ENCODE data around the gene METTL13.

Gene METTL13

DNA sequence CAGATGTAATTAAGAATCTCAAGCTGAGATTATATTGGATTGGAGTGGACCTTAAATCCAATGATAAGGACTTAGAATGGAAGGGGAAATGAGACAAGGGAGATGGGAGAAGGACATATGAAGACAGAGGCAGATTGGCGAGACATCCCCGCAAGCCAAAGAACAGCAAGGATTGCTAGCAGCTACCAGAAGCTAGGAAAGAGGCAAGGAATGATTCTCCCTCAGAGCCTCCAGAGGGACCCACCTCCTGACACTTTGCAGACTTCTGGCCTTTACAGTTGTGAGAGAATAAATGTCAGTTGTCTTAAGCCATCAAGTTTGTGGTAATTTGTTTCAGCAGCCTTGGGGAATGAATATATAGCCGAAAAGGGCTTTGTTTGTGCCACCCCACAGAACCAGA is 20.7 kb downstream of the METTL13 start:
- DNase-seq (ENCODE audit: low read depth), result no peak

DNA sequence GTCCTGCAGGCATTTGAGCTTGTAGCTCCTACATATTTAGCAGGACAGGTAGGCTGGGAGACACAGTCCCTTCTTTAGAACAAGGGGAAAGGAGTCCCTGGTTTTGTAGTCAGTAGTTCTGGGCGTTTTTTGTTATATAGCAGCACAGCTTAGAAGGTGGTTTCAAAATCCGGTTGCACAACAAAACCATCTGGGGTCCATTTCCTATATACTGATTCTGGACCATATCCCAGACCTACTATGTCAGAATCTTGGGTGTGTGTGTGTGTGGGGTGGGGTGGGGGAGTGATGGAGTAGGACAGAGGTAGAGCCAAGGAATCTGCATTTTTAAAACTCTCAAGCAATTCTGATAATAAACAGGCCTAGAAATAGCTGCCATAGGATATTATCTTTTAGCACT is 21.6 kb downstream of the METTL13 start:
- no peak for DNase-seq (ENCODE audit: low read depth)

DNA sequence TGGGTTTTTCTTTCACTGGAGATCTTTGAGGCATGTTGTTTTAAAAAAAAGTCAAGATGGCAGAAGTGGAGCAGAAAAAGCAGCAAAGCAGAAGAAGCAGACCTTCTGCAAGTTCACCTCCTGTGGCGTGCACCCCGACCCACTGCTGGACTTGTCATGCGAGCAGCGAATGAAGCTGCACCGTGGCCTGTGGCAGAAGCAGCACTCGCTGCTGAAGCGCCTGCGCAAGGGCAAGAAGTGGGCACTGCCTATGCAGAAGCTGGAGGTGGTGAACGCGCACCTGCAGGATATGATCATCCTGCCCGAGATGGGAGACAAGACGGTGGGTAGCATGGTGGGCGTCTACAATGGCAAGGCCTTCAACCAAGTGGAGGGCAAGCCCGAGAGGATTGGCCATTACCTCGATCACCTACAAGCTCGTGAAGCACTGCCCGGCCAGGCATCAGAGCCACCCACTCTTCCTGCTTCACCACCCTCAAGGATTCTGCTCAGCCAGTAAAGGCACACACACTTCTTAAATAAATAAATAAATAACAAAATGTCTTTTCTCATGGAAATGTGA is 22.1 kb downstream of the METTL13 start:
- no peak for DNase-seq (ENCODE audit: low read depth)

- DNase-seq (ENCODE audit: low read depth), result no peak
These were observed 24.1 kb downstream of the METTL13 start for GRCh38 chr1:171805395-171806115.

DNA sequence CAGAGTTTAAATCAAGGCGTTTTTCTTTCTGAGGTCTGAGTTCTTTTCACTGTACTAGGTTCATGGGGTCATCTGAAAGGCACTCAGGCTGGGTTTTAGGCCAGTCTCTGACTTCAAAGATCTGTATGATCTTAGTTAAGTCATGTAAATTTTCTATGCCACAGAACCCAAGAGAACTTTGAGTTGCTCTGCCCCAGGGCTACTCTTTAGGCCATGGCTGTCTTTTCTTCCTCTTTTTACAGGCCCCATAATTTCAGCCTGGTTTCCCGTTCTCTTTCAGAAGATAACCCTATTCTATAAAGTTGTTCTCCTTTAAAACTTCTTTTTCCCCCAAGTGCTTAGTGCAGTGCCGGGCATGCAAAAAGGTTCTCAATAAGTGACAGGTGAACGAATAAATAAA is 26.1 kb downstream of the METTL13 start:
- DNase-seq (ENCODE audit: low read depth), result no peak

DNA sequence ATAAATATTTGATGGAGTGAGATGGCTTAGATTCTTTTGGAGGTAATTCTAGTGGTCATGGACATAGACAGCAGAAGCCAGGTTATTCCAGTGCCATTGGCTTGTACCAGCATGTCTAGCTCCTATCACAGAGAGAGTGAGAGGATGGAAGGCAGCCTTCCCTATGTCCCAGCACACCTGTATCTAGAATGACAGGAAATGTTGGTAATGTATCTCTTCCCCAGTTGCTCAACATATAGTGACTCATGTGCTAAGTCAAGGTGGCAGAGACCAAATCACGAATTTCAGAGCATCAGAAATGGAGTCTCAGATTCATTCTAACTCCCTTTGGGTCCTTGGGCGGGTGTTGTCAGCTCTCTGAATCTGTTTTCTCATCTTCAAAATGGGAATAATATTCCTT is 28.4 kb downstream of the METTL13 start:
- DNase-seq (ENCODE audit: low read depth), result no peak

- no peak for DNase-seq (ENCODE audit: low read depth)
These were observed 30.2 kb downstream of the METTL13 start for GRCh38 chr1:171811672-171812071.

- no peak for DNase-seq (ENCODE audit: low read depth)
These were observed 33.2 kb downstream of the METTL13 start for GRCh38 chr1:171814692-171815091.

DNA sequence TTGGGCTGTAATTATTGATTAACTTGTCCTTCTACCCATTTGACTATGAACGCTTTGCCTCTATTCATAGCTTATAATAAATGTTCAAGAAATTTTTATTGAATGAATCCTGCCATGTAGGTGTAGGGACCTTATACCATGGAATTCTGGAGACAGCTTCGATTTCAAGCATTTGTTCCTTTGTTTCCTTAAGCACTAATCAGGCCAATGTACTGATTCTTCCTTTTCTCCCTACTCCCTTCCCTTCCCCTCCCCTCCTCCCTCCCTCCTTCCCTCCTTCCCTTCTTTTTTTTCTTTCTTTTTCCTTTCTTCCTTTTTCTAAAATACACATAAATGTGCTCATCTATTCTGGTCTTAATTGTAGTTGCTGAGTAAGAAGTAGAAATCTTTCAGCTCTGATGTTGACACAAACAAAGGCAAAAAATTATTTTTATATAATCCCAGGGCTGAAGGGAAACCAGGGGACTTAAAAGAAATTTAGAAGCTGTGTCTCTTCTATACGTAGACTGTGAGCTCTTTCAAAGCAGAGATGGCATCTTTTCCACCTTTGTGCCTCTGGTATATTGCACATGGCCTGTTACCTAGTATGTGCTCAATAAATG is 34.9 kb downstream of the METTL13 start:
- no peak for DNase-seq (ENCODE audit: low read depth)

- DNase-seq (ENCODE audit: low read depth), result no peak
These were observed 36.2 kb downstream of the METTL13 start for GRCh38 chr1:171817511-171818265.

DNA sequence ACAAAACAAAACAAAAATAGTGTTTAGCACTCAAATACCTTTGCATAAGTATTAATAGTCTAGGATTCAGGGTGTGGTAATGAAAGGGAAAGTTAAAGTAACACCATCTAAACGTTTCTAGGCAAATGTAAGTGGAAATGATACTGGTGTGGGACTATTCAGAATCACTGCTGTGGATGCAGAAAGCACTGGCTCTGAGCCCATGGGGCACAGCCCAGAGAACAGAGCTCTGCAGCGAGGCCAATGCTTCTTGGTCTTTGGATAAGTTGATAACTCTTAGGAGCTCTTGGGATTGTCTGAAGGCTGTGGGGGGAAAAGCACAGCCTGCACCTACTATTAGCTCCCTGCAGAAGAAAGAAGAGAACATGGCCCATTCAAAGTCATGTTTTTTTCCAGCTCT is 38.5 kb downstream of the METTL13 start:
- no peak for DNase-seq (ENCODE audit: low read depth)

DNA sequence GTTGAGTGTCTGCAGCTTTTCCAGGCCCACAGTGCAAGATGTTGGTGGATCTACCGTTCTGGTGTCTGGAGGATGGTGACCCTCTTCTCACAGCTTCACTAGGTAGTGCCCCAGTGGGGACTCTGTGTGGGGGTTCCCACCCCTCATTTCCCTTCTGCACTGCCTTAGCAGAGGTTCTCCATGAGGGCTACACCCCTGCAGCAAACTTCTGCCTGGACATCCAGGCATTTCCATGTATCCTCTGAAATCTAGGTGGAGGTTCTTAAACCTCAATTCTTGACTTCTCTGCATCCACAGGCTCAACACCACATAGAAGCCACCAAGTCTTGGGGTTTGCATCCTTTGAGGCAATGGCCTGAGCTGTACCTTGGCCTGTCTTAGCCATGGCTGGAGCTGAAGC is 45.5 kb downstream of the METTL13 start:
- DNase-seq (ENCODE audit: low read depth), result no peak

- DNase-seq (ENCODE audit: low read depth), result no peak
These were observed 47.3 kb downstream of the METTL13 start for GRCh38 chr1:171828794-171829193.

DNA sequence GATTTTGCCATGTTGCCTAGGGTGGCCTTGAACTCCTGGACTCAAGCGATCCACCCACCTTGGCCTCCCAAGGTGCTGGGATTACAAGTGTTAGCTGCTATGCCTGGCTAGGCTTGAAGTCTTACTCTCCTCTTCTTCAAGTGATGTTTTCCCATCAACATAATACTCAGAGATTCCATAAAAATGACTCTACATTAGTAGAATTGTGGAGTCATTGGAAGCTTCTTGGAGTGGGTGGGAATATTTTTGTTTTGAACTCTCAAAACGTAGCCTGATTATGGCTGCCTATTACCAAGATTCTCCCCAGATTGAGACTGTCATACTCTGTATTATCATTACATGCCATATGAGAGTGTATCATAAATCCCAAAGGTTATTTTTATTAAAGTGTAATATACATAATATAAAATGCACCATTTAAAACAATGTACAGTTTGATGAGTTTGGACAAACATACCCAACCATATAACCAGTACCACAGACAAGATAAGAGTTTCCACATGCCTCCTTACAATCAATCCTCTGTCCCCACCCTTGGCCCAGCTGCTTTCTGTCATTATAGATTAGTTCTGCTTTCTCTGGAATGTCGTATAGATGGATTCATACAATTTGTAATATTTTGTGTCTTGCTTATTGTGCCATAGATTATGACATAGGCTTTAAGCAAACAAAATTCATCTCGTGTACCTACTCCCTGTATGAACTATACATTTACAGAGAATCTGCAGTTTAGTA is 51.8 kb downstream of the METTL13 start:
- DNase-seq (ENCODE audit: low read depth), result no peak

DNA sequence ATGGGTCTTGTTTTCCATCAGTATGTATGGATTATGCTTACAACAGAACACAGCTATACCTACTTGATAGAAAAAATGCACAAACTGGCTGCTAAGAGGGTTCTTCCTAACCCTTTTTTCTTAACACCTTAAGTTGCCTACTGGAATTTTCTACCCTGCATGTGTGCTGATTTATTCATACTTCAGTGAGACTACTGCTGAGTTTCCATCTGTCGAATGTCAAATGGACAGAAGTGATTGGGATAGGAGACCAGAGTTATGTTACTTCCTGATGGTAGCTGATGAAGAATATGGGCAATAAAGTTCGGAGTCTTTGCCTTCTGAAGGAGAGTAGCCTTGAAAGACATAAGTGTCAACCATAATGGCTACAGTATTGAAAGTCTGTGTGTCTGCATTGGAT is 53.4 kb downstream of the METTL13 start:
- no peak for DNase-seq (ENCODE audit: low read depth)

GRCh38 chr1:171835891-171836290 is 54.4 kb downstream of the METTL13 start:
- DNase-seq (ENCODE audit: low read depth), result no peak

DNA sequence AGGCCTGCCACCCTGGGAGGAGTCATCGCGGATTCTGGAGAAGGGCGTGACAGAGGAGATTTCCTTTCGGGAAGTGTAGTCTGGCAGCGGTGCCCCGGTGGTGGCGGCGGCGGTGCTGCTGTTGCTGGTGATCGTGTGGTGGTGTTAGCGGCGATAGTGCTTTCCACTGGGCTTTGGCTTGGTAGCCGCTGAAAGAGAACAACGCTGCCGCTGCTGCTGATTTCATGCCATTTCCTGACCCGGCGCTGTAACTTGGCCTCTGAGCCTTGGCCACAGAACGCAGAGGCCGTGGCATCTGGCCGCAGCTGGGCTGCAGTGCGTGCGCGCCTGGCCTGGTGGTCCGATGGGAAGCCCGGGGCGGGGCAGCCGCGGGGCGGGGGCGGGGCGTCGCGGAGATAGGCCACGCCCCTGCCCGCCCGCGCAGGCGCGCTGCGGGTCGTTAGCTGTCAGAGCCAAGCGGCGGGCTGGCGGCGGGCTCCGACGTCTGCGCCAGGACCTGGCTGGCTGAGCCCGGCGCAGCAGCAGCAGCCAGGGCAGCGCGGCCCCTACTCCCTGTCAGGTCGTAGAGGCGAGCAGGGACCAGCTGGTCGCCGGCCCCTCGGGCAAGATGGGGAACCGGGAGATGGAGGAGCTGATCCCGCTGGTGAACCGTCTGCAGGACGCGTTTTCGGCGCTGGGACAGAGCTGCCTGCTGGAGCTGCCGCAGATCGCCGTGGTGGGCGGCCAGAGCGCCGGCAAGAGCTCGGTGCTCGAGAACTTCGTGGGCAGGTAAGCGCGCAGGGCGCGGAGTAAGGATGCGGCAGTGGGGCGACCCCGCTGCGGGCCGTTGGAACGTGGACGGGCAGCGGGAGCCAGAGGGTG is 59.8 kb downstream of the METTL13 start, which contains the start of gene DNM3:
TSS of gene DNM3 (plus strand) at position 449 of the 861 bp plus-strand sequence. CDS start at position 608, 159 bp downstream.
- DNase-seq (ENCODE audit: low read depth), result peak; percentile 51

- no peak for DNase-seq (ENCODE audit: low read depth)
These were observed 60.7 kb downstream of the METTL13 start for GRCh38 chr1:171841931-171842761.

DNA sequence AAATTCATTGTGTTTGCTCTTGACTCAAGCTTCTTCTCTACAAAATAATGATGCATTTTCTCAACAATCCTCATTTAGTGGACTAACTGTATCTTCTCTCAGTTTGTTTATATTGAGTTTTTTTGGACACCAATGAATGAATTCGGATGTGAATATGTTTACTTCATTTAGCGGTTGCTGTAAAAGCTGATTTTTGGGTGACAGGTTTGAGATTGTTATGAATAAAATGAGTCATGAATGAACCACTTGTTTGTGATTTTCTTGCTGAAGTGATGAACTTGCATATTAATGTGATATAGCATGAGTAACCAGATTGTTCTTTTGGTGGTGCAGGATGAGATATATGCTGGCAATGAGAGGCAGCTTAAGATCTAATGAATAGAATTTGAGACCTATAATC is 62.9 kb downstream of the METTL13 start:
- no peak for DNase-seq (ENCODE audit: low read depth)

DNA sequence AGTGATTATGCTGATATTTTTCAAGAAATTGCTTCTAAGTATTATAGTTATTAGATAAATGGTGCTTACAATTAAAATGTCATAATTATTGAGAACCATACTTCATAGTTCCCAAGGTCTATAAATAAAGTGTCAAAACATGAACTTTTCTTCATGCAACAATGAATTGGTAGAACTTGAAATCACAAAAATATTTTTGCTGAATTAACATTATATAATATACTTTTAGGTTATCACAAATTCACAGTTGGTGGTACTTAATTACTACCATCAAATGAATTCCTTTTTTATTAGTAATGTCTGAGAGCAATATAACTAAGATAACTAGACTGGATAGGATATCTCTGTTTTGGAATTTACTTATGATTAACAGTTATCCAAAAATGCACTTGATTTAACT is 64.5 kb downstream of the METTL13 start:
- DNase-seq (ENCODE audit: low read depth), result no peak
